Measurements from ENCODE around the gene NMUR1.

DNA sequence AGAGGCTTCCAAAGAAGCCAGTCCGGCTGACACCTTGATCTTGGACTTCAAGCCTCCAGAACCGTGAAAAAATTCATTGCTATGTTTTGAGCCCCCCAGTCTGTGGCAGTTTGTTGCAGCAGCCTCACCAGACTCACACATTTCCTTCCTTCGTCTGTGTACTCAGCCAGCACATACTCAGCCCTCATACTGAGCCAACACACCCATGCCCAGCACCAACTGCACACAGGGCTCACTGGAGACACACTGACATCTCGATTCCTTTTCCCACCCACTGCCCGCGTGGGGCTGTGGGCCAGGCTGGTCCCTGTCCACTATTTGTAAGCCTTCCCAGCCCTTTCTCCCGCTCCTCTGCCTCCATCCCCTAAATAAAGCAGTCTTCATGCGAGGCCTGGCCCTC is 24.1 kb upstream of the NMUR1 start:
- TF ChIP-seq CTCF (IDR thresholded peaks at IDR 0.05; ENCODE audit: insufficient read depth, low read length, poor library complexity, severe bottlenecking) (no peak), EZH2phosphoT487 (conservative IDR thresholded peaks at IDR 0.05; ENCODE audit: low read length) (no peak)

Measured in SU-DHL-6 (cell line).